ENCODE results near the gene UGCG. TPM values are rescaled to one million over a fixed set of nuclear protein-coding genes. Genes with fewer than 3 reads are reported as not detected.

UGCG gene
- total and polyA plus RNA-seq, 2 donors (not counting 1 experiment from before 2014, with no cell fraction given) = 143 to 260 TPM

GRCh38 chr9:111917980-111918379 lies 21.4 kb downstream of the UGCG start:
- no peak for TF ChIP-seq EZH2 (IDR thresholded peaks at IDR 0.05; ENCODE audit: low read length, missing control alignments)
- TF ChIP-seq CTCF (conservative IDR thresholded peaks at IDR 0.05 in 1 of 2, IDR thresholded peaks at IDR 0.05 in 1 of 2; ENCODE audit: low read depth in 1 of 2, low read length in 2 of 2) = no peak
- peaks cover 96% of the 10 kb centered on the region for H3K79me2 ChIP-seq (ENCODE audit: control insufficient read depth, insufficient read depth, low read length)
- H3K9me3 ChIP-seq (ENCODE audit: control insufficient read depth, insufficient read depth, low read depth, low read length) = no peaks in the 10 kb centered on the region
- H3K27me3 ChIP-seq (ENCODE audit: control insufficient read depth, insufficient read depth, low read length) = no peaks in the 10 kb centered on the region
- H3K9ac ChIP-seq (ENCODE audit: insufficient read depth, low read length) = no peak overlapping the region
- no peak overlapping the region for H2AFZ ChIP-seq (ENCODE audit: low read length)
- no peaks in the 10 kb centered on the region for H3K4me1 ChIP-seq (ENCODE audit: control insufficient read depth, extremely low read depth, insufficient read depth, low read length)
- H3K36me3 ChIP-seq (ENCODE audit: control insufficient read depth, insufficient read depth, low read length) = peaks cover 4% of the 10 kb centered on the region
- no peak for DNase-seq (ENCODE audit: low read depth in 2 of 2)
- no peak overlapping the region for H3K4me3 ChIP-seq (replicated peaks in 1 of 4; ENCODE audit: control extremely low read depth in 1 of 4, insufficient read depth in 1 of 4, low read depth in 3 of 4, low read length in 4 of 4)
- no peak overlapping the region for H3K4me2 ChIP-seq (ENCODE audit: extremely low read depth, insufficient read depth, low read length)
- peaks cover 5% of the 10 kb centered on the region for H4K20me1 ChIP-seq (ENCODE audit: control insufficient read depth, extremely low read depth, insufficient read depth, low read length)
- no peak overlapping the region for H3K27ac ChIP-seq (ENCODE audit: insufficient read depth, low read length)

- no peak overlapping the region for H3K27ac ChIP-seq (ENCODE audit: insufficient read depth, low read length)
- no peak for DNase-seq (ENCODE audit: low read depth in 2 of 2)
- no peak overlapping the region for H2AFZ ChIP-seq (ENCODE audit: low read length)
- H3K79me2 ChIP-seq (ENCODE audit: control insufficient read depth, insufficient read depth, low read length) = peaks cover 92% of the 10 kb centered on the region
- no peaks in the 10 kb centered on the region for H3K27me3 ChIP-seq (ENCODE audit: control insufficient read depth, insufficient read depth, low read length)
- no peaks in the 10 kb centered on the region for H3K9me3 ChIP-seq (ENCODE audit: control insufficient read depth, insufficient read depth, low read depth, low read length)
- H3K4me1 ChIP-seq (ENCODE audit: control insufficient read depth, extremely low read depth, insufficient read depth, low read length) = no peaks in the 10 kb centered on the region
- H3K4me2 ChIP-seq (ENCODE audit: extremely low read depth, insufficient read depth, low read length) = no peak overlapping the region
- H4K20me1 ChIP-seq (ENCODE audit: control insufficient read depth, extremely low read depth, insufficient read depth, low read length) = no peaks in the 10 kb centered on the region
- peaks cover 5% of the 10 kb centered on the region for H3K36me3 ChIP-seq (ENCODE audit: control insufficient read depth, insufficient read depth, low read length)
- H3K9ac ChIP-seq (ENCODE audit: insufficient read depth, low read length) = no peak overlapping the region
- H3K4me3 ChIP-seq (replicated peaks in 1 of 4; ENCODE audit: control extremely low read depth in 1 of 4, insufficient read depth in 1 of 4, low read depth in 3 of 4, low read length in 4 of 4) = no peak overlapping the region
- no peak for TF ChIP-seq CTCF (conservative IDR thresholded peaks at IDR 0.05 in 1 of 2, IDR thresholded peaks at IDR 0.05 in 1 of 2; ENCODE audit: low read depth in 1 of 2, low read length in 2 of 2)
- no peak for TF ChIP-seq EZH2 (IDR thresholded peaks at IDR 0.05; ENCODE audit: low read length, missing control alignments)
These were observed 23.3 kb downstream of the UGCG start for GRCh38 chr9:111919875-111920274.

- H3K36me3 ChIP-seq (ENCODE audit: control insufficient read depth, insufficient read depth, low read length) = peaks cover 5% of the 10 kb centered on the region
- H2AFZ ChIP-seq (ENCODE audit: low read length) = no peak overlapping the region
- H3K27ac ChIP-seq (ENCODE audit: insufficient read depth, low read length) = no peak overlapping the region
- H3K79me2 ChIP-seq (ENCODE audit: control insufficient read depth, insufficient read depth, low read length) = peaks cover 92% of the 10 kb centered on the region
- no peak overlapping the region for H3K4me3 ChIP-seq (replicated peaks in 1 of 4; ENCODE audit: control extremely low read depth in 1 of 4, insufficient read depth in 1 of 4, low read depth in 3 of 4, low read length in 4 of 4)
- no peak for TF ChIP-seq EZH2 (IDR thresholded peaks at IDR 0.05; ENCODE audit: low read length, missing control alignments)
- H3K4me2 ChIP-seq (ENCODE audit: extremely low read depth, insufficient read depth, low read length) = no peak overlapping the region
- H4K20me1 ChIP-seq (ENCODE audit: control insufficient read depth, extremely low read depth, insufficient read depth, low read length) = no peaks in the 10 kb centered on the region
- H3K27me3 ChIP-seq (ENCODE audit: control insufficient read depth, insufficient read depth, low read length) = no peaks in the 10 kb centered on the region
- no peak for DNase-seq (ENCODE audit: low read depth in 2 of 2)
- H3K9me3 ChIP-seq (ENCODE audit: control insufficient read depth, insufficient read depth, low read depth, low read length) = no peaks in the 10 kb centered on the region
- peaks cover 3% of the 10 kb centered on the region for H3K4me1 ChIP-seq (ENCODE audit: control insufficient read depth, extremely low read depth, insufficient read depth, low read length)
- no peak overlapping the region for H3K9ac ChIP-seq (ENCODE audit: insufficient read depth, low read length)
These were observed 23.9 kb downstream of the UGCG start for GRCh38 chr9:111920531-111920930.

All from fibroblast of lung (primary cell).